Hematopoietic multipotent progenitor cell treated with erythropoietin and hydrocortisone succinate and interleukin-3 and kit ligand, for 6 days (in vitro differentiated cells): ENCODE results near the gene ARHGAP30.

ENCODE experiments used
- DNase-seq: peaks from one replicate; pipeline ENCODE4 v3.0.0-alpha.2; 2015

ARHGAP30 gene

GRCh38 chr1:161090617-161091016, 20.9 kb upstream of the ARHGAP30 start:
- DNase-seq = no peak

GRCh38 chr1:161089938-161090337, 20.2 kb upstream of the ARHGAP30 start:
- DNase-seq = no peak

- DNase-seq = no peak
Observed at GRCh38 chr1:161089251-161089924, 19.7 kb upstream of the ARHGAP30 start, which contains the start of gene NECTIN4. NECTIN4 (minus strand) TSS chr1:161089558; CDS start chr1:161089296, 262 bp downstream.

GRCh38 chr1:161088587-161089110, 19.0 kb upstream of the ARHGAP30 start:
- no peak for DNase-seq

DNA sequence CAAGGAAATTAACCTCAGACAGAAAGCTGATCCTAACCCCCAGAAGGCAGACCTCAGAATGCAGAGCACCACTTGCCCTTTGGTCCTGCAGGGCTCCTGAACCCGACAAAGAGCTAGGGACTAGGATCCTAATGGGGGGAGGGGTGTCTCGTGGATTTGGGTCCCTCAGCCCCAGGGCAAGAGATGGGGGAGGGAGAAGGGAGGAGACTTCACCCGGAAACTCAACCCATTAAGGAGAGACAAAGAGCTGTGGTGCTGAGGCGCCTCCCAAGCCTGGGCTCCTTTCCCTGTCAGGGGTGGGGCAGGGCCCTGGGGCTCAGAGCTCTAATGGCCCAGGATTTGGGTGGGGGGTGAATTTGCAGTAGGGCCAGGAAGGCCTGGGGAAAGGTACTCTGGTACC, 16.8 kb upstream of the ARHGAP30 start:
- DNase-seq = no peak

- DNase-seq = no peak
Observed at GRCh38 chr1:161085165-161085564, 15.5 kb upstream of the ARHGAP30 start.

- no peak for DNase-seq
Observed at GRCh38 chr1:161084597-161084988, 14.9 kb upstream of the ARHGAP30 start.

GRCh38 chr1:161083748-161084596, 14.3 kb upstream of the ARHGAP30 start:
- no peak for DNase-seq

- peak; percentile 69 for DNase-seq
Observed at GRCh38 chr1:161082996-161083747, 13.5 kb upstream of the ARHGAP30 start.

- no peak for DNase-seq
Observed at GRCh38 chr1:161082483-161082882, 12.8 kb upstream of the ARHGAP30 start.

DNA sequence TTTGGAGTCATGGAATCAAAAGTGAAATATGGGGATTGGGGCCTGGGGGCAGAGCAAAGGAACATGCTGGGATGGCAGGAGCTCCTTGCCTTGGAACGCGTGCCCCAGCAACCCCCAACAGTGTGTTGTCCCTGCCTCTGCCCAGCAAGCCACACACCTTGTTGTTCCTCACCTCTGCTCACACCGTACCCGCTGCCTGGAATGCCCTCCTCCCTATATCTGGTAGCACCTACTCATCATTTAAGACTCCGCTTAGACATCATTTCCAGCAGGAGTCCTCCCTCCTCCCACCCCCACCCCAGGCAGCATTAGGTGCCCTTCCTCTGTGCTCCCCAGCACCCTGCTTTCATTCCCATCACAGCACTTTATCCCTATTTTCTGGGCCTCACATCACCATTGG, 11.8 kb upstream of the ARHGAP30 start:
- no peak for DNase-seq

- no peak for DNase-seq
Observed at GRCh38 chr1:161080441-161081405, 11.0 kb upstream of the ARHGAP30 start.

DNA sequence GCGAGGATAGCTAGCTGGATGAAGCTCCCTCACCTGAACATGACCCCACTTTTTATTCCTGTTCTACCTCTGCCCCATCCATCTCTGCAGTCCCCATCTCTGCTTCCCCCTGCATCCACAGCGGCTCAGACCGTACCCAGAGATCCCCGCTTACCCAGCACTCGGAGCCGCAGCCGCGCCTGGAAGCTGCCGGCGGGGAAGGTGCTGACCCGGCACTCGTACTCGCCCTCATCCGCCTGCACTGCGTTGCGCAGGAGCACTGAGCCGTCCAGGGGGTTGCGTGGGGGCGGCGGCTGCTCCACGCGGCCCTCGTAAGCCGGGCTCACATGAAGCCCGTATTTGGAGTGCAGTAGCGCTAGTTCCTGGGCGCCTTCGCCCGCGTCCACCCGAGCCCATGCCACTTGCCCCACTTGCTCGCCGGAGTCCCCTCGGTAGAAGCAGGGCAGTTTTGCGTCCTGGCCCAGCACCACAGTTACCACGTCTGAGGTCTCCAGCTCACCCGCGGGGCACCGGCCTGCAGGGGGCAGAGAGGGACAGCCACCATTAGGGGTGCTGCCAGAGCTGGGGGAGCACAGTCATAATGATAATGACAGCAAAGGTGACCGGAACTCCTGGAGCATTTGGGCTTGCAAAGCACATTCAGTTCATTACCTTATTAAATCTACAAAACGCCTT, 9.9 kb upstream of the ARHGAP30 start:
- no peak for DNase-seq

GRCh38 chr1:161077426-161077825, 7.7 kb upstream of the ARHGAP30 start:
- DNase-seq = no peak

- no peak for DNase-seq
Observed at GRCh38 chr1:161076410-161076809, 6.7 kb upstream of the ARHGAP30 start.

- DNase-seq = no peak
Observed at GRCh38 chr1:161074676-161075368, 5.1 kb upstream of the ARHGAP30 start.

DNA sequence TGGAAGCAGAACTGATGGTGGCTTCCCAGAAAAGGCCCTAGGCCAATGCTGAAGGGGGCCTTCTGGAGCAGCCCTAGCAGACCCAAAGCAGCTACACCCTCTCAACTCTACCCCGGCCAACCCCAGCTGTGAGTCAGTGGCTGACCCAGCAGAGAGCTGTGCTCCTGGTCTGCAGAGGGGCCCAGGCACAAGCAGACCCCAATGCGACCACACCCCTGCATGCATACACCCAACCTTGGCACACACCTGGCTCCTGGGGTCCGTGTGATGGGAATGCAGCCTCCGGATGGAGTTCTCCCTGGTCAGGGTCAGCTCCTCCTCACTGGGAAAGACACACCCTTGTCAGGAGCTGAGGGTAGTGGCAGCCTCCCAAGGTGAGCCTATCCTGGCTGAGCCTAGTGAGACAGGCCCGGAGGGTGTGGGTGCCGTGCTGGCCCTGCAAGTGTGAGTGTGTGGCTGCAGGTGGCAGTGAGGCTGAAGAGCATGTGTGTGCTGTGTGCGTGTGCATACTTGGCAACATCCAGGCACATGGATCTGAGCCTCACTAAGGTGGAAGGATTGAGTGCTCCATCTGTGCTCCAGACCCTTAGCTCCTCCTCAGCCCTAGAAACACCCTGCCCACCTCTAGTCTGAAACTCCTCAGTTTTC, 3.9 kb upstream of the ARHGAP30 start:
- DNase-seq = no peak

DNA sequence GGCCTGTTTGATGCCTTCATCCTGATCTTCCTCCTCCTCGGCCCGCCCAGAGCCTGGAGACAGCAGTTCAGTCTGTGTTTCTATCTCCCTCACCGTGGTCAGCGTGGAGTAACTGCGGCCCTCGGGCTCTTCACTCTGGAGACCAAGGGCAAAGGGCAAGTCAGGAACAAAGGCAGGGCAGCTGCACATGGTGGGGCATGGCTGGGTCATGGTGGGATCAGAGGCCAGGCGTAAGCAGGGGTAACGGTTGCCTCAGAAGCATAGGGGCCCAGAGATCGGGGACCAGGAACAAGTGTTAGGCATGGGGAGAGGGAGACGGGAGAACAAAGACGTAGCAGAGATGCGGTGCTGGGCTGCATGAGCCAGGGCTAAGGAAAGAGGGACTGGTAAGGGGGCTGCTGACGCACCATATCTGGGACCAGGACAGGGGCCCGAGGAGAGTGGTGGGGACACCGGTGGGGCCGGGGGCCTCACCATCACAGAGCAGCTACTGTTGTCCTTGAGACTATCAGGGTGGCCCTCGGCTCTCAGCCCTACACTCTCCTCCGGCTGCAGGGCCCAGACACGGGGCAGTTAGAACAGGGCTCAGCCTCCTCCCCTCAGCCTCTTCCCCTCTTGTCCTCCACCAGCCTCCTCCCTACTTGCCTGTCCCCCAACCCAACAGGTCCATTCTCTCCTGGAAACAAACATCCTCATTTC, 3.2 kb upstream of the ARHGAP30 start:
- DNase-seq = no peak

- peak; percentile 86 for DNase-seq
Observed at GRCh38 chr1:161071886-161072371, 2.2 kb upstream of the ARHGAP30 start.
